Kidney (tissue), 14 donors: ENCODE results near the gene CCDC181. TPM values are rescaled to one million over a fixed set of nuclear protein-coding genes. Genes with fewer than 3 reads are reported as not detected.

ENCODE experiments used
- DNase-seq, 5 donors: peaks; one replicate each; pipeline ENCODE4 v3.0.0-alpha.2; 2013 to 2020
- FAIRE-seq: peaks from 2 replicates; lab custom pipeline; 2012; peaks lifted over from hg19 to GRCh38; lab: Jason Lieb, UNC
- H3K27ac ChIP-seq, 2 donors: one replicate each; pipeline ENCODE4 v1.7.0; 2013; ENCODE audit warnings: low read depth in 2 of 2, low read length in 2 of 2, inconsistent platforms in 1 of 2
- H3K27me3 ChIP-seq: one replicate; pipeline ENCODE4 v1.7.1; 2013; ENCODE audit warnings: low read length, inconsistent platforms; ENCODE audit not compliant: control insufficient read depth, insufficient read depth
- H3K36me3 ChIP-seq, 3 donors: one replicate each; pipeline versions ENCODE4 v1.7.0 to v1.7.1; 2013; ENCODE audit warnings: low read length in 3 of 3, control low read depth in 1 of 3, inconsistent platforms in 1 of 3; ENCODE audit not compliant: insufficient read depth in 3 of 3, control insufficient read depth in 2 of 3
- H3K4me1 ChIP-seq, 3 donors: one replicate each; pipeline versions ENCODE4 v1.7.0 to v1.7.1; 2013; ENCODE audit warnings: low read length in 3 of 3, inconsistent platforms in 1 of 3, low read depth in 1 of 3; ENCODE audit not compliant: control insufficient read depth in 2 of 3, insufficient read depth in 2 of 3
- H3K4me3 ChIP-seq, 3 donors: one replicate each; pipeline versions ENCODE4 v1.7.0 to v1.8.1; 2013; ENCODE audit warnings: low read length in 3 of 3, control low read depth in 1 of 3, inconsistent platforms in 1 of 3
- H3K9ac ChIP-seq, 3 donors: one replicate each; pipeline versions ENCODE4 v1.7.0 to v1.7.1; 2013; ENCODE audit warnings: low read length in 3 of 3, control low read depth in 1 of 3, inconsistent platforms in 1 of 3
- H3K9me3 ChIP-seq, 3 donors: one replicate each; pipeline versions ENCODE4 v1.7.0 to v1.7.1; 2013; ENCODE audit warnings: low read length in 3 of 3, control low read depth in 1 of 3, inconsistent platforms in 1 of 3; ENCODE audit not compliant: control insufficient read depth in 2 of 3, insufficient read depth in 1 of 3
- intact Hi-C: fragments of 100-400 bp; cut with DNase I; formaldehyde crosslinking; loops from one replicate; pipeline ENCODE4 v1.11.1; 2022
- polyA plus RNA-seq: library from polyadenylated mRNA; stranded (reverse); fragments of 350-450 nt; fragmentation: Illumina TruSeq; extraction: RNeasy Lipid Tissue Mini Kit (QIAGEN cat#74804); gene quantifications from one replicate; pipeline ENCODE4 v1.2.3, GENCODE V29; 2014; ENCODE audit warnings: low read depth, low replicate concordance; ENCODE audit not compliant: insufficient read depth
- total RNA-seq: library from RNA; stranded (reverse); fragmentation: NEBNext Ultra II Directional; extraction: Animal tissue kit (Norgen Biotek cat#: 25700); gene quantifications from one replicate; pipeline ENCODE4 v1.2.1, GENCODE V29; 2021
- TF ChIP-seq, protein P1 (sequence below): IDR thresholded peaks from 3 replicates; pipeline ENCODE4 v1.5.1; 2012; ENCODE audit warnings: mild to moderate bottlenecking, moderate library complexity, borderline replicate concordance; ENCODE audit not compliant: insufficient read depth; ENCODE audit errors: extremely low read depth
- donor health status: control.
- donor health status: control.
- donor health status: control.
- donor health status: control.
- donor health status: control.
- donor health status: DM: yes; HTN: yes; CAD: no.
- donor health status: Normal renal cell carcinoma (clear cell type).

CCDC181 gene
- total and polyA plus RNA-seq, 2 donors from 2014 or later = 4.8 to 8.2 TPM

DNA sequence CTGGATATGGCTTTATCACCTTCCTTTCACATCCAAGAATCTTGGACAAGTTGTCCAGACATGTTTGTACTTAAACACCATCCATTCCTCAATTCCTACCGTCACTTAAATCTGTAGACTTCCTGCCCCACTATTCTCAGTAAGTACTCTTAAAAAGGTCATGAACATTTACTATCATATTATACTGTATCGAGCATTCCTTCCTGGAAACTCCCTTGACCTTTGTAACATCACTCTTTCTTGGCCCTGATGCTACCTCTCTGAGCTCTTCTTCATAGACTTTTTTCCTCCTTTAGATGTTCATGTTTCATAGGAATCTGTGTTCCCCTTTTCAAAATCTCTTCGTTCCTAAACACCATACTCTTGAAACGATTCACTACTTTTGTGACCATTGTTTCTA lies 43.8 kb downstream of the CCDC181 start:
- TF ChIP-seq, protein P1, sequence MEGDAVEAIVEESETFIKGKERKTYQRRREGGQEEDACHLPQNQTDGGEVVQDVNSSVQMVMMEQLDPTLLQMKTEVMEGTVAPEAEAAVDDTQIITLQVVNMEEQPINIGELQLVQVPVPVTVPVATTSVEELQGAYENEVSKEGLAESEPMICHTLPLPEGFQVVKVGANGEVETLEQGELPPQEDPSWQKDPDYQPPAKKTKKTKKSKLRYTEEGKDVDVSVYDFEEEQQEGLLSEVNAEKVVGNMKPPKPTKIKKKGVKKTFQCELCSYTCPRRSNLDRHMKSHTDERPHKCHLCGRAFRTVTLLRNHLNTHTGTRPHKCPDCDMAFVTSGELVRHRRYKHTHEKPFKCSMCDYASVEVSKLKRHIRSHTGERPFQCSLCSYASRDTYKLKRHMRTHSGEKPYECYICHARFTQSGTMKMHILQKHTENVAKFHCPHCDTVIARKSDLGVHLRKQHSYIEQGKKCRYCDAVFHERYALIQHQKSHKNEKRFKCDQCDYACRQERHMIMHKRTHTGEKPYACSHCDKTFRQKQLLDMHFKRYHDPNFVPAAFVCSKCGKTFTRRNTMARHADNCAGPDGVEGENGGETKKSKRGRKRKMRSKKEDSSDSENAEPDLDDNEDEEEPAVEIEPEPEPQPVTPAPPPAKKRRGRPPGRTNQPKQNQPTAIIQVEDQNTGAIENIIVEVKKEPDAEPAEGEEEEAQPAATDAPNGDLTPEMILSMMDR = no peak
- Histone ChIP-seq H3K9me3 (no peaks in the 10 kb centered on the region), H3K4me1 (no peaks in the 10 kb centered on the region), H3K36me3 (peaks cover 0 to 28% (median 19%) of the 10 kb centered on the region in 3 donors), H3K4me3 (no peak overlapping the region), H3K27me3 (no peaks in the 10 kb centered on the region), H3K27ac (no peak overlapping the region), H3K9ac (no peak overlapping the region)
- DNase-seq (no peak), FAIRE-seq (no peak)
- intact Hi-C loops = no loop called here

DNA sequence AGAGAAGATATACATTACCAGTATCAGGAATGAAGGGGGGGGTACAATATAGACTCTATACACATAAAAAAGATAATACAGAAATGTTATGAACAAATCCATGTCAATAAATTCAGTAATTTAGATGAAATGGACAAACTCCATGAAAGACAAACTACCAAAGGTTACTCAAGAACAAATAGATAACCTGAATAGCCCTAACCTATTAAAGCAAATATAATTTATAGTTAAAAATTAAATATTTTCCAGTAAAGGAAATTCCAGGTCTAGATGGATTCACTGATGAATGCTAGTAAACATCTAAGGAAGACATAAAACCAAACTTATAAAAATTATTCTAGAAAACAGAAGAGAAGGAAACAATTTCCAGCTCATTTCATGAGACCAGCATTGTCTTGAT lies 46.1 kb downstream of the CCDC181 start:
- no peaks in the 10 kb centered on the region for H3K9me3 ChIP-seq
- no peak overlapping the region for H3K27ac ChIP-seq
- no peak overlapping the region for H3K4me3 ChIP-seq
- intact Hi-C loops = no loop called here
- no peaks in the 10 kb centered on the region for H3K4me1 ChIP-seq
- TF ChIP-seq, protein P1 = no peak
- peaks cover 6 to 34% (median 21%) of the 10 kb centered on the region in 3 donors for H3K36me3 ChIP-seq
- no peaks in the 10 kb centered on the region for H3K27me3 ChIP-seq
- DNase-seq (no peak), FAIRE-seq (peak; percentile 8)
- no peak overlapping the region for H3K9ac ChIP-seq

DNA sequence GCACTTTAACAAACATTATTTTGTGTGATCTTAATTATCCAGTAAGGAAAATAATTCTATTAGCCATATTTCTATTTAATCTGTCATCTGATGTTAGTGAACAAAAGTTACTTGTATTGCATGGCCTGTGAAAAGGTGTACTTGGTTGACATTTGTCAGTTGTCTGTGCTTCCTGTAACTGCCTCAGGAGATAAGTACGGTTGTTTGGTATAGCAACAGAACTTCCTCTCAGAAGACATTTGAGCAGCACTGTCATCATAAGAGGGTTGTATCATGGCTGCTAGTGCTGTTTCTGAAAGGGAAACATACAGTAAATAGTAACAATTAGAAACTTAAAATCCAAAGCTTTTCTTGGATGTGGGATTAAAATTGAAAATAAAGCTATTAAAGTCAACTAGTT lies 55.9 kb downstream of the CCDC181 start:
- intact Hi-C loops = no loop called here
- FAIRE-seq = no peak
- TF ChIP-seq, protein P1 = no peak
- no peaks in the 10 kb centered on the region for H3K9me3 ChIP-seq
- no peak overlapping the region for H3K27ac ChIP-seq
- H3K9ac ChIP-seq = no peak overlapping the region
- H3K27me3 ChIP-seq = no peaks in the 10 kb centered on the region
- H3K36me3 ChIP-seq = peaks cover 2 to 6% (median 3%) of the 10 kb centered on the region in 3 donors
- no peak overlapping the region for H3K4me3 ChIP-seq
- H3K4me1 ChIP-seq = peaks cover 0 to 7% (median 4%) of the 10 kb centered on the region in 3 donors
- no peak for DNase-seq

DNA sequence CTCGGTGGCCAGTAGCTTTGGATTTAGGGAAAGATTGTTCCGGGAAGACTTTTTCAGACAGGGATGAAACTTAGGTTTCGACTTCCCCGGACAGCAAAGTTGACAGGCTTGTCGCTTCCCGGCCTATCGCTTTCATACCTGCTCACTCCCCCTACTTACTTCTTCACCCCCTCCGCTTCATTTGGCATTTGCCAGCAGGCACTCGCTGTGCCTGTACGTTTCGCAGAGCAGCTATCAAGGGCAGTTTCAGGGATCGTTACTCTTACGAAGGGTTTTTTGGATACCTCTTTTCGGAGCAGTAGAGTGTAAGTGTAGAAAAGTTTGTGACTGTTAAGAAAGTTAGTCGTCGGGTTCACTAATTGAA lies 58.9 kb downstream of the CCDC181 start:
- H3K27ac ChIP-seq = peak overlapping the region; percentile 47 to 60
- H3K9me3 ChIP-seq = no peaks in the 10 kb centered on the region
- H3K36me3 ChIP-seq = peaks cover 2 to 6% (median 3%) of the 10 kb centered on the region in 3 donors
- no peaks in the 10 kb centered on the region for H3K27me3 ChIP-seq
- peak overlapping the region; percentile 78 to 96 (median 84) for H3K9ac ChIP-seq
- FAIRE-seq (no peak), DNase-seq (peak in 1 of 5 donors; percentile 51)
- TF ChIP-seq, protein P1 = no peak
- intact Hi-C loops = no loop called here
- peaks cover 0 to 7% (median 4%) of the 10 kb centered on the region in 3 donors for H3K4me1 ChIP-seq
- peak overlapping the region; percentile 97 to 99 (median 98) for H3K4me3 ChIP-seq
